GM12801 (cell line): Measurements from ENCODE around the gene LNX2.

Experiments used
- TF ChIP-seq, protein P1 (sequence below): IDR thresholded peaks from one replicate; pipeline ENCODE4 v1.5.1; 2011; ENCODE audit warnings: control low read depth; ENCODE audit not compliant: insufficient read length; ENCODE audit errors: extremely low read depth

Gene LNX2

DNA sequence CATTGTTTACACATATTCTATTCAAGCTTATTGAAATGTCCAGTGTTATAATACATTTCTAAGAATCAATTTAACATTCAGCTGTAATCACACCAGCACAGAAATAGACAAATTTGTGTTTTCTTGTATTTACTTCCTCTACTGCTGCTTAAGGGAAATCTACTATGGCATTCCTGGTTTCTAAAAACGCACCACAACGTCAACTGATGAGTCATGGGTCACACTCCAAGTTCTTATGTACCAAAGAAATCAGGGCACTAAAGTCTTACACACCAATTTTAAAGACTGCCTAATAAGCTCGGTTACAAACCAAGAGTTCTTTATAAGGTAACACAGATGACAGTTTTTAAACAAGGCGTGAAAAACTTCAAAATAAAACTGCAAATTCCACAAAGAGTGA, 13.2 kb downstream of the LNX2 start:
- TF ChIP-seq, protein P1, sequence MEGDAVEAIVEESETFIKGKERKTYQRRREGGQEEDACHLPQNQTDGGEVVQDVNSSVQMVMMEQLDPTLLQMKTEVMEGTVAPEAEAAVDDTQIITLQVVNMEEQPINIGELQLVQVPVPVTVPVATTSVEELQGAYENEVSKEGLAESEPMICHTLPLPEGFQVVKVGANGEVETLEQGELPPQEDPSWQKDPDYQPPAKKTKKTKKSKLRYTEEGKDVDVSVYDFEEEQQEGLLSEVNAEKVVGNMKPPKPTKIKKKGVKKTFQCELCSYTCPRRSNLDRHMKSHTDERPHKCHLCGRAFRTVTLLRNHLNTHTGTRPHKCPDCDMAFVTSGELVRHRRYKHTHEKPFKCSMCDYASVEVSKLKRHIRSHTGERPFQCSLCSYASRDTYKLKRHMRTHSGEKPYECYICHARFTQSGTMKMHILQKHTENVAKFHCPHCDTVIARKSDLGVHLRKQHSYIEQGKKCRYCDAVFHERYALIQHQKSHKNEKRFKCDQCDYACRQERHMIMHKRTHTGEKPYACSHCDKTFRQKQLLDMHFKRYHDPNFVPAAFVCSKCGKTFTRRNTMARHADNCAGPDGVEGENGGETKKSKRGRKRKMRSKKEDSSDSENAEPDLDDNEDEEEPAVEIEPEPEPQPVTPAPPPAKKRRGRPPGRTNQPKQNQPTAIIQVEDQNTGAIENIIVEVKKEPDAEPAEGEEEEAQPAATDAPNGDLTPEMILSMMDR: no peak

DNA sequence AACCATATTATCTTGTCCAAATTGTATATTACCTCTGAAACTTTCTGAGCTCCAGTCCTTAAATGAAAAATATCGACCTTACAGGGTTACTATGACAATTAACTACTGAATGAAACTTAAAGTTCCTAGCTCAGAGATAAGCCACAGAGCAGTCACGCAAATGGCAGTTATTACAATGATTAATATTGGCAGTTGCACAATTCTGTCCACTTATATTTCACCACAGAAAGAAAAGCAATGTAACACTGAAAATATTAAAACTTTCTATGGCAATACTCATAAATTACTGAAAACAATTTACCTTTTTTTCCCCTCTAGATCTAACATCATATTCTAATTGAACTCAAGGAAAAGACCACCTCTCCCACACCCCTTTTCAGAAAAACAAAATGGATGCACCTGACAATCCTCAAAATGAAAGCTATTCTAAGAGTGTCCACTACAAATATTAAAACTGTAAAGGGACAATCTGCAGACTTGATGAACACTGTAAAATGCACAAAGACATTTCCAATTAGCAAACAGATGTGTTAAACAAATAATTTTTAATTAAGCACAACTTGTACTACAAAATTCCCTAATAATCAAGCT, 14.6 kb downstream of the LNX2 start:
- TF ChIP-seq, protein P1: no peak

DNA sequence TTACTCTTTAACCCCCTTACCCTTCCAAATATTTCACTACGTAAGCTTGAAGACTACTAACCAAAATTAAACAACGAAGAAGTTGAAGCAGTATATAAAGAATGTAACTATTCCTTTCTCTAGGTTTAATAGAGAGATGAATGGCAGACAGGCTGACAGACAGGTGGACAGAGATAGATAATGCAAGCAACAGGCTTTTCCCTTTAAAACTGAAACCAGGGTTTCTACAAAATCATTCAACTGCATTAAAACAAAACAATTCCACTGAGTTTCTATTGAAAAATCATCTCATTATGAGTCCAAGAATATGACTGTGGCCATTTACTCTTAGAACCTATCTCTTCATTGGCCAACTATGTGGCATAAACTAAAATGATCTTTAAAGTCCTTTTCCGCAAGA, 15.2 kb downstream of the LNX2 start:
- TF ChIP-seq, protein P1: no peak

DNA sequence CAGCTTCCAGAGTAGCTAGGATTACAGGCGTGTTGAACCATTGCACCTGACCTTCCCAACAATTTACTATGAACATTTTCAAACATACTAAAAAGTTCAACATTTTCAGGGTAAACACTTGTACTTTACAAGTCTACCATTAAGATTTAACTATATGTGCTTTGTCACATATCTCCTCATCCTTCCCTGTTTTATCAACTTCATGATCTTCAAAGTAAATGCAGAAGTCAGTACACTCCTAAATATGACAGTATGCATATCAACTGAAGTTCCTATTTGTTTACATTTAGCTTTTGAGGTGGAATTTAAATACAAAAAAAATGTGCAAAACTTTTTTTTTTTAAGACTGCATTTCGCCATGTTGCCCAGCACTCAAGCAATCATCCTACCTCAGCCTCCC, 18.5 kb downstream of the LNX2 start:
- TF ChIP-seq, protein P1: no peak

DNA sequence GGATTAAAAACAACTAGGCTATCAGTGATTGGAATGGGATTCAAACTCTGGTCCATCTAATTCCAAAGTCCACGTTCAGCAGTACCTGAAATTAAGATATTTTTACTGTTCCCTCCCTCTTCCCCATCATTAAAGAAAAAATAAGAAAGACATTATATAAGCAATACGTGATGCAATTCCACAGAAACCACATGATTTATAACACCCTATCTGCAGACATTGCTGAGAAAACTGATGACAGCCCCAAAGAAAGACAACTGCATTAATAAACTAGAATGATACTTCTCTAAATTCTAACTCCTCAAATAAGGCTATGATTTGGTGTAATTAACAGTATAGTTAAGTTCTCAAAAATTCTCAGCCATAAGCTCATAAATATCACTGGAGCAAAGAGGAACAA, 19.1 kb downstream of the LNX2 start:
- TF ChIP-seq, protein P1: no peak

DNA sequence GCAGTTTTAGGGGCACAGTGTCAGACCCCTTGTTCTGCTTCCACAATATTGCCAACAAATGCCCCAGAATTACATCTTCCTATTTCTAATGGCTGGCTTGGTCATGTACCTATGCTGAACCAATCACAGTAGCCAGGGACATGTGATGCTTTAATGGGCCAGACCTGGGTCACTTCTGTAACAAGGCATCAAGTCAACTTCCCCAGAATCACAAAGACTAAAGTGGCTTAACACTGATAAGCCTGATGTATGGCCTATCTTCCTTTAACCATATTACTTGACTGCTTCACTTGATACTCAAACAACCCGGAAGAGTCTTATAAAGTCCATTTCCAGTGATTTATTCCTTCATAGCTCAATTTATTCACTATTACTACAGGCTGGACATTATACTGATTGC, 19.6 kb downstream of the LNX2 start:
- TF ChIP-seq, protein P1: no peak

DNA sequence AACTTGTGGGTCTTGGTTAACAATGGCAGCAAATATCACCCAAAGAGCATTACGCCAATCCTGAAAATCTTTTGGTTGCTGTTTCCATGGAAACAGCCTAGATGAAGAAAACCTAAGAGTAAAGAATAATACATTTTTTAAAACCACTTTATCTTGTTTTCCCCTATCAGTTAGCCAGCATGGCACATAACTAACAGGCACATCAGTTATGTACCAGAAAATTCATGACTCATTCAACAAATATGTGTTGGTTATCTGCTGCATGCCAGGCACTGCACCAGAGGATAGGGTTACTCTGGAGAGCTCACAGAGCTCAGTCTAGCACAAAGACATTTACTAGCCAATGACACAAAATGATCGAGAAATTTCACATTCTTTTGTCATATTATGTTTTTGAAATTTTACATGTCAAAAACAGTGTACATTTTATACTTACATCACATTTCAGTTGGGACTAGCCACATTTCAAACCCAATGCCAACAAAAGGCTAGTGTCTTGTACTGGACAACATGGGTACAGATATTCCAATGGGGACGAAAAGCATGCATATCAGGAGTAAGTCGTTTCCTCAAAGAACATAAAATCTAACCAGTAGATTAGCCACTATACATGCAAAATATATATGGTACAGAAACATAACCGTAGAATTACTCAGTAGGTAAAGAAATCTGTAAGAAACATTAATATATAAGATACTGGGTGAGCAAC, 20.3 kb downstream of the LNX2 start:
- TF ChIP-seq, protein P1: no peak
